K562 (cell line): ENCODE results near the gene NR2C2AP. TPM values are rescaled to one million over a fixed set of nuclear protein-coding genes. Genes with fewer than 3 reads are reported as not detected.

Source experiments
- CBX8 ChIP-seq: fragments of 200-600 bp; sonication (generic); IDR thresholded peaks from 2 replicates; pipeline ENCODE4 v1.6.1; 2012; ENCODE audit warnings: borderline replicate concordance, mixed run types, low read depth, mild to moderate bottlenecking, moderate library complexity, mixed read lengths, low read length, control low read depth, inconsistent platforms; ENCODE audit not compliant: poor library complexity, severe bottlenecking; ENCODE audit errors: extremely low read depth
- CUX1 ChIP-seq: fragments of 200-800 bp; sonication (Bioruptor generic); IDR thresholded peaks from 2 replicates; pipeline ENCODE4 v1.6.1; 2016; ENCODE audit warnings: missing genetic modification characterization, missing compliant biosample characterization
- ETS1 ChIP-seq: conservative IDR thresholded peaks from 2 replicates; pipeline ENCODE4 v1.6.1; 2011; ENCODE audit warnings: low read depth, mild to moderate bottlenecking, low read length; ENCODE audit not compliant: control insufficient read depth
- ETS2 ChIP-seq: IDR thresholded peaks from 2 replicates; pipeline ENCODE4 v1.6.1; 2016; ENCODE audit warnings: borderline replicate concordance, missing genetic modification characterization, mild to moderate bottlenecking, moderate library complexity, missing compliant biosample characterization; ENCODE audit not compliant: poor library complexity, severe bottlenecking
- FOXP1 ChIP-seq: sonication (generic); formaldehyde crosslinking; IDR thresholded peaks from 2 replicates; pipeline ENCODE4 v1.8.0; 2022; ENCODE audit warnings: mild to moderate bottlenecking, missing genetic modification reagents
- NR4A1 ChIP-seq, 2 experiments: fragments of 250-450 bp in 1 of 2; fragments of 450-650 bp in 1 of 2; sonication (Bioruptor Pico) in 1 of 2; IDR thresholded peaks; 2 replicates each; pipeline versions ENCODE4 v1.4.0 to v1.6.1; 2016 to 2020; ENCODE audit warnings: mild to moderate bottlenecking in 2 of 2, missing compliant biosample characterization in 1 of 2, missing genetic modification characterization in 1 of 2, moderate library complexity in 1 of 2
- SIN3A ChIP-seq, 2 experiments: fragments of 150-350 bp in 1 of 2; IDR thresholded peaks; 2 replicates each; pipeline ENCODE4 v1.6.1; 2011 to 2016; ENCODE audit warnings: borderline replicate concordance in 2 of 2, low read depth in 2 of 2, low read length in 2 of 2, mild to moderate bottlenecking in 2 of 2, moderate library complexity in 2 of 2; ENCODE audit not compliant: control insufficient read depth in 1 of 2
- SMARCC2 ChIP-seq: fragments of 450-650 bp; IDR thresholded peaks from 2 replicates; pipeline ENCODE4 v1.6.1; 2017; ENCODE audit warnings: antibody characterized with exemption, moderate library complexity, mild to moderate bottlenecking, low read depth
- SRSF7 ChIP-seq: fragments of 200-400 bp; formaldehyde crosslinking; optimal IDR thresholded peaks from 2 replicates; pipeline ENCODE3; 2017; ENCODE audit warnings: mild to moderate bottlenecking, low read depth, low read length
- TEAD4 ChIP-seq, 2 experiments: sonication (generic) in 1 of 2; formaldehyde crosslinking in 1 of 2; IDR thresholded peaks; 2 replicates each; pipeline versions ENCODE4 v1.6.1 to v1.8.0; 2012 to 2022; ENCODE audit warnings: borderline replicate concordance in 1 of 2, inconsistent platforms in 1 of 2, low read length in 1 of 2, mild to moderate bottlenecking in 1 of 2, missing genetic modification reagents in 1 of 2
- ZBTB9 ChIP-seq: fragments of 450-650 bp; formaldehyde crosslinking; IDR thresholded peaks from 2 replicates; pipeline ENCODE4 v1.4.0; 2020; ENCODE audit warnings: mild to moderate bottlenecking, moderate library complexity
- ZHX1 ChIP-seq: fragments of 150-350 bp; conservative IDR thresholded peaks from 2 replicates; pipeline ENCODE4 v1.6.1; 2014; ENCODE audit warnings: low read length
- ZNF134 ChIP-seq: fragments of 250-450 bp; sonication (Bioruptor Pico); conservative IDR thresholded peaks from 2 replicates; pipeline ENCODE4 v1.4.0; 2020
- ZNF668 ChIP-seq: fragments of 250-450 bp; sonication (Bioruptor Pico); IDR thresholded peaks from 2 replicates; pipeline ENCODE4 v1.8.0; 2022; ENCODE audit warnings: mild to moderate bottlenecking, inconsistent platforms
- polyA plus RNA-seq, 8 experiments: library from polyadenylated mRNA; depleted of rRNA in 4 of 8; stranded (reverse) in 5 of 8; unstranded in 3 of 8; fragments of >200 nt; fragmentation: Nextera tagmentation in 2 of 8; fragmentation: Illumina TruSeq in 1 of 8; extraction: Ambion mirVana in 2 of 8; extraction: Trizol in 1 of 8; gene quantifications; 2 replicates each; pipeline versions ENCODE4 v1.2.1 to v1.2.3, GENCODE V29; 2011 to 2014; ENCODE audit warnings: inconsistent platforms in 1 of 8, missing spikeins in 1 of 8
- total RNA-seq, 7 experiments: library from RNA; depleted of rRNA in 6 of 7; stranded (reverse); fragments of >200 nt in 6 of 7; fragmentation: Illumina TruSeq in 2 of 7; extraction: Trizol in 2 of 7; gene quantifications; 2 replicates each; pipeline versions ENCODE4 v1.2.1 to v1.2.3, GENCODE V29; 2011 to 2021; ENCODE audit warnings: low replicate concordance in 1 of 7

The NR2C2AP gene
- total and polyA plus RNA-seq, 9 of the 15 experiments (the other 6 are each of a cell fraction or from before 2014, with no cell fraction given), result 23.7 to 77.4 (median 32.4) TPM

GRCh38 chr19:19224852-19225494, 21.8 kb upstream of the NR2C2AP start (continued):
- TF ChIP-seq ZNF668 (no peak), ETS2 (tag) (no peak), SRSF7 (no peak), SMARCC2 (no peak), FOXP1 (CRISPR knock-in tag) (peak; percentile 99), SIN3A (IDR thresholded peaks at IDR 0.05; ENCODE audit: borderline replicate concordance in 2 of 2, control insufficient read depth in 1 of 2, low read depth in 2 of 2, low read length in 2 of 2) (peak; percentile 45 to 50; a peak in 2 of 4 replicates), ZBTB9 (CRISPR knock-in tag) (peak; percentile 66; the same call in 1 of the 2 replicates), CBX8 (no peak), NR4A1 (CRISPR knock-in tag; IDR thresholded peaks at IDR 0.05) (no peak), NR4A1 (tag; IDR thresholded peaks at IDR 0.05) (peak; percentile 66; the same call in 1 of the 2 replicates), CUX1 (CRISPR knock-in tag) (no peak), ZNF134 (CRISPR knock-in tag) (no peak), ETS1 (no peak), ZHX1 (0 out of 2 replicates have a peak, but pooled peaks have one; percentile 23), TEAD4 (IDR thresholded peaks at IDR 0.05; ENCODE audit: low read length) (no peak), TEAD4 (CRISPR knock-in tag; IDR thresholded peaks at IDR 0.05; ENCODE audit: borderline replicate concordance) (peak; percentile 99)
